VCaP (cell line): ENCODE results near the gene HMCN2.
"Not testable (repeated sequence)": the region's sequence is repeated elsewhere in the genome, so short reads cannot be mapped to it uniquely, and the experiment has no call there.

Experiments
- H3K27ac ChIP-seq: fragments of 450-650 bp; 2 replicates; pipeline ENCODE4 v1.5.1; 2017
- TF ChIP-seq, protein P1 (sequence below): fragments of 450-650 bp; conservative IDR thresholded peaks from 2 replicates; pipeline ENCODE4 v1.5.1; 2017; ENCODE audit warnings: mild to moderate bottlenecking, moderate library complexity

The HMCN2 gene

GRCh38 chr9:130336885-130337284, 71.3 kb downstream of the HMCN2 start:
- TF ChIP-seq, protein P1, sequence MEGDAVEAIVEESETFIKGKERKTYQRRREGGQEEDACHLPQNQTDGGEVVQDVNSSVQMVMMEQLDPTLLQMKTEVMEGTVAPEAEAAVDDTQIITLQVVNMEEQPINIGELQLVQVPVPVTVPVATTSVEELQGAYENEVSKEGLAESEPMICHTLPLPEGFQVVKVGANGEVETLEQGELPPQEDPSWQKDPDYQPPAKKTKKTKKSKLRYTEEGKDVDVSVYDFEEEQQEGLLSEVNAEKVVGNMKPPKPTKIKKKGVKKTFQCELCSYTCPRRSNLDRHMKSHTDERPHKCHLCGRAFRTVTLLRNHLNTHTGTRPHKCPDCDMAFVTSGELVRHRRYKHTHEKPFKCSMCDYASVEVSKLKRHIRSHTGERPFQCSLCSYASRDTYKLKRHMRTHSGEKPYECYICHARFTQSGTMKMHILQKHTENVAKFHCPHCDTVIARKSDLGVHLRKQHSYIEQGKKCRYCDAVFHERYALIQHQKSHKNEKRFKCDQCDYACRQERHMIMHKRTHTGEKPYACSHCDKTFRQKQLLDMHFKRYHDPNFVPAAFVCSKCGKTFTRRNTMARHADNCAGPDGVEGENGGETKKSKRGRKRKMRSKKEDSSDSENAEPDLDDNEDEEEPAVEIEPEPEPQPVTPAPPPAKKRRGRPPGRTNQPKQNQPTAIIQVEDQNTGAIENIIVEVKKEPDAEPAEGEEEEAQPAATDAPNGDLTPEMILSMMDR: no peak
- no peak overlapping the region for H3K27ac ChIP-seq

DNA sequence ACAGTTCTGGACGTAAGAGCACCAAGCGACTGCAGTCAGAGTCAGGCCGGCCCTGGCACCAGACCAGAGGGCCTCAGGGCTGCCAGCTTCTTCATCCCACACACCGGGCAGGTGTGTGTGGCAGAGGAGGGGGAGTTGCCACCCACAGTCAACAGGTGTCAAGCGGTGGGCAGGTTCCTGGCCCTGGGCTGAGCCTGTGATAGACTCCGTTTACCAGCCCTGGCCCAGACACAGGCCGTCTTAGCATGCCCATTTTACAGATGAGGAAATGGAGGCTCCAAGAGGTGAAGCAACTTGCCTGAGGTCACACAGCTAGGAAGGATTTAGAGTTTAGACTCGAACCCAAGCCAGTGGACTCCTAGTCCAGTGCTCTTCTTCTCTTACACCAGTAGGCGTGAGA, 71.8 kb downstream of the HMCN2 start:
- TF ChIP-seq, protein P1: no peak
- H3K27ac ChIP-seq: no peak overlapping the region

DNA sequence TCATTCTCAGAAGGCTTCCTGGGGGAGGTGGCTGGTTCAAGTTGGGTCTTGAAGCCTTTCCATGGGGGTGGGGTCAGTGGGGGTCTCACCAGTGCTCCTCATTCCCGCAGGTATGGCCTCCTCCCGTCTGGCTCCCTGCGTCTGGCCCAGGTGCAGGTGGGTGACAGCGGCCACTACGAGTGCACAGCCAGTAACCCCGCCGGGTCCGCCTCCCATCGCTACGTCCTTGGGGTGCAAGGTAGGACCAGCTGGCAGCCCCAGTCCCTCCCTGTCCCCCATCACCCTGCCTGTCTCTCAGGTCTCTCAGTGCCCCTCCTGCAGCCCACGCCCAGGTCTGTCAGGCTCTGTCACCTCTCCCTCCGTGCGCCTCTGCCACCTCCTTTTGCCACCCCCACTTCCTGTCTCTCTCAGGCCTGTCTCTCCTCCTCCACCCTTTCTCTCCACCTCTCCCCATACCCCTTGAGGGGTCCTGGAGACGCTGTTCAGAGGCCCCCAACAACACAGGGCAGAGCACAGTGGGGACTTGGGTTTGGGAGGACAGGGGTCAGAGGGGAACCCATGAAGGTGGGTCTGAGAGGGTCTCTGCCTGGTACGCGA, 72.3 kb downstream of the HMCN2 start:
- no peak overlapping the region for H3K27ac ChIP-seq
- TF ChIP-seq, protein P1: no peak

GRCh38 chr9:130338891-130339290, 73.3 kb downstream of the HMCN2 start:
- not testable (repeated sequence) for H3K27ac ChIP-seq

DNA sequence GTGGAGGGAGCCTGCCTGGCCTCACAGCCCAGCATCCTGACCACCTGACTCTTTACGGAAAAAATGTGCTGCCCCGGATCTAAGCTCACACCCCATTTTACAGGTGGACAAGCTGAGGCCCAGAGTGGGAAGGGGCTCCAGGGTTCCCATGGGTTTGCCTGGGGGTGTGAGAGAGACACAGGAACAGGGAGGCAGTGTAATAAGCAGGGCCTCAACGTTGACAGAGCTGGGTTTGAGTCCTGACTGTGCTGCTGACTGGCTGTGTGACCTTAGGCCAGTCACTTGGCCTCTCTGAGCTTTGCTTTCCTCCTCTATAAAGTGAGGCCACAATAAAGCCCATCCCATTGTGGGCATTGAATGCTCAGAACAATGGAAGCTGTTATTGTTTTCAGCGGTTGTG, 73.7 kb downstream of the HMCN2 start:
- no peak overlapping the region for H3K27ac ChIP-seq
- TF ChIP-seq, protein P1: no peak

DNA sequence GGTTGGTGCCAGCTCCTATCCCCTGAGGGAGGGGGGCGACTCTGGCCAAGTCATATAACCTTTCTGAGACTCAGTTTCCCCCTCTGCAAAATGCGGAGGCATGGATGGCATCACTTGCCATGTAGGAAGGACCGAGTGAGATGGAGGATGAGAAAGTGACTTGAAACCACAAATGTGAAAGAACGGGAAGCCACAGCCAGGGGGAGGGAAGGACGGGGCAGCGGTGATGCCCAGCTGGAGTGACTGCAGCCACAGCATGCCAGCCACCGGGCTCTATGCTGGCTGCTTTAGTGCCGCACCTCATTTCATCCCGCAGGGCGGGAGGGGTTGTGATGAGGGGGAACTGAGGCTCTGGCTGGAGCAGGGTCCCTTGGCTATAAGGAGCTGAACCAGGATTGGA, 74.5 kb downstream of the HMCN2 start:
- TF ChIP-seq, protein P1: no peak
- H3K27ac ChIP-seq: no peak overlapping the region

- H3K27ac ChIP-seq: not testable (repeated sequence)
Measured at GRCh38 chr9:130340557-130340956, 75.0 kb downstream of the HMCN2 start.

DNA sequence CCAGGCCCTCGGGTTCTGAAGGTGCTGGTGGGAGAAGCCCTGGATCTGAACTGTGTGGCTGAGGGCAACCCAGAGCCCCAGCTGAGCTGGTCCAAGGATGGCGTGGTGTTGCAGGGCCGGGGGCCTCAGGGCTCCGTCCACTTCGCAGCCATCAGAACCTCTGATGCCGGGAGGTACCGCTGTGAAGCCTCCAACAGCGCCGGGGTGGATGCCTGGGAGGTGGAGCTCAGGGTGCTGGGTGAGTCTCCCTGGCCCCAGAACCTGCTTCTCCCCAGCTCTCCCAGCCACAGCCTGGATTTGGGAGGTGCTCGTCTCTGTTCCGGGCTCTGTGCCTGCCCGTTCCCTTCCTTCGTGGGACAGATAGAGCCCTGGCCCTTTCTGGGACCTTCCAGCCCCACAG, 75.6 kb downstream of the HMCN2 start:
- TF ChIP-seq, protein P1: no peak
- no peak overlapping the region for H3K27ac ChIP-seq
